ENCODE measurements around the gene XIRP1. TPM values are rescaled to one million over a fixed set of nuclear protein-coding genes. Genes with fewer than 3 reads are reported as not detected.

XIRP1 gene
- total and polyA plus RNA-seq, 2 donors from 2014 or later = 0.09 TPM; not detected in 1

DNA sequence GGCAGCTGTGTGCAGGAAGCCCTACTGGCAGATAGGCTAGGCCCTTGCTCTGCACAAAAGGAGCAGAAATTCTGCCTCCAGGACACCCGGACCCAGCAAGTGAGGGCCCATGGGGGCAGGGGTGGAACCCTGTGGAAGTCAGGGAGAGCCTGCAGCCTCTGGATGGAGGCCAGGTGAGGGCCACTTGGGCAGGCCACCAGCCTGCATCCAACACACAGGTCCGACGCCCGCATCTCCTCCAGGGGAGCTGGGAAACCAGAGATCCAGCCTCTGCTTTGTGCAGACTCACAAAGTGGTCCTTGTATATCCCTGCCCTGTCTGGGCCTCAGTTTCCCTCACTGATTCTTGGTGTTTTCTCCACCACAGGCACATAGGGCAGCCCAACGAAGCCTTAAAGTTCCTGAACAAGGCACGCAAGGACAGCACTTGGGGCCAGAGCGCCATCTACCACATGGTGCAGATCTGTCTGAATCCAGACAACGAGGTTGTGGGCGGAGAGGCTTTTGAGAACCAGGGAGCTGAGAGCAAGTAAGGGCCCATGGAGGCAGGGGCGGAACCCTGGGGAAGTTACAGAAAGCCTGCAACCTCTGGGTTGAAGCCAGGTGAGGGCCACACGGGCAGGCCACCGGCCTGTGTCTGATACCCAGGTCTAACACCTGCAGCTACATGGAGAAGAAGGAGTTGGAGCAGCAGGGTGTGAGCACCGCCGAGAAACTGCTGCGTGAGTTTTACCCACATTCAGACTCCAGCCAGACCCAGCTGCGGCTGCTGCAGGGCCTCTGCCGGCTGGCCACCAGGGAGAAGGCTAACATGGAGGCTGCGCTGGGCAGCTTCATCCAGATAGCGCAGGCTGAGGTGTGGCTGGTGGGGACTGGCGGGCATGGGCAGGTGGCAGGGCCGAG lies 55.6 kb downstream of the XIRP1 start:
- FAIRE-seq (no peak), DNase-seq (no peak)
- no peak overlapping the region for H3K9ac ChIP-seq (ENCODE audit: low read length in 3 of 3)
- intact Hi-C loops (cut with DNase I) = no loop called here
- H3K4me3 ChIP-seq (ENCODE audit: low read length in 3 of 3) = no peak overlapping the region
- H3K4me1 ChIP-seq (ENCODE audit: control insufficient read depth in 2 of 3, insufficient read depth in 2 of 3, low read depth in 1 of 3, low read length in 3 of 3) = peaks cover 0 to 20% (median 13%) of the 10 kb centered on the region in 3 donors
- H3K27me3 ChIP-seq (ENCODE audit: control insufficient read depth, insufficient read depth, low read length) = no peaks in the 10 kb centered on the region
- H3K36me3 ChIP-seq (ENCODE audit: control insufficient read depth in 2 of 3, insufficient read depth in 3 of 3, low read length in 3 of 3) = no peaks in the 10 kb centered on the region
- no peak for TF ChIP-seq CTCF (IDR thresholded peaks at IDR 0.05; ENCODE audit: borderline replicate concordance, extremely low read depth, insufficient read depth)
- H3K27ac ChIP-seq (ENCODE audit: low read depth in 2 of 2, low read length in 2 of 2) = no peak overlapping the region
- H3K9me3 ChIP-seq (ENCODE audit: control insufficient read depth in 2 of 3, insufficient read depth in 1 of 3, low read length in 3 of 3) = no peaks in the 10 kb centered on the region

GRCh38 chr3:39135170-39135805 lies 57.1 kb downstream of the XIRP1 start:
- peak in 2 of 5 donors; percentile 12 to 19 for DNase-seq
- intact Hi-C loops (cut with DNase I) = no loop called here
- no peak overlapping the region for H3K9ac ChIP-seq (ENCODE audit: low read length in 3 of 3)

DNA sequence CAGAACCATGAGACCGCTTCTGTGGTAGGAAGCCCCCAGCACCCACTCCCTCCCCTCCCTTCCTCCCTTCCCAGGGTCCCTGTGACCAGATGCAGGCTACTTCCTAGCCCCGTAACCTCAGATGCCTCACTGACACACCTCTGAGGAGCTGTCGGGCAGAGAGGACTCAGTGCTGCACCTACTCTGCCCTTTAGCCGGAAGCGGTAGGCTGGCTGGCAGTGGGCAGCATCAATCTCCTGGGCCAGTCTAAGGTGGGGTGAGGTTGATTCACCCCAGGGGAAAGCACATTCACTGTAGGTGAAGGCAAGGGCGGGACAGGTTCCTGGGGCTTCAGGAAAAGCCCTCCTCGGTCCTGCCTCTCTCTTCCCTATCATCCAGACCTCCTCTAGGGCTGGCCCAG lies 58.1 kb downstream of the XIRP1 start:
- DNase-seq (peak in 2 of 5 donors; percentile 12 to 33), FAIRE-seq (no peak)
- no peak for TF ChIP-seq CTCF (IDR thresholded peaks at IDR 0.05; ENCODE audit: borderline replicate concordance, extremely low read depth, insufficient read depth)
- intact Hi-C loops (cut with DNase I) = no loop called here
- no peaks in the 10 kb centered on the region for H3K9me3 ChIP-seq (ENCODE audit: control insufficient read depth in 2 of 3, insufficient read depth in 1 of 3, low read length in 3 of 3)
- H3K4me3 ChIP-seq (ENCODE audit: low read length in 3 of 3) = no peak overlapping the region
- H3K4me1 ChIP-seq (ENCODE audit: control insufficient read depth in 2 of 3, insufficient read depth in 2 of 3, low read depth in 1 of 3, low read length in 3 of 3) = peaks cover 0 to 9% (median 0%) of the 10 kb centered on the region in 3 donors
- no peak overlapping the region for H3K9ac ChIP-seq (ENCODE audit: low read length in 3 of 3)
- H3K27me3 ChIP-seq (ENCODE audit: control insufficient read depth, insufficient read depth, low read length) = no peaks in the 10 kb centered on the region
- no peak overlapping the region for H3K27ac ChIP-seq (ENCODE audit: low read depth in 2 of 2, low read length in 2 of 2)
- H3K36me3 ChIP-seq (ENCODE audit: control insufficient read depth in 2 of 3, insufficient read depth in 3 of 3, low read length in 3 of 3) = no peaks in the 10 kb centered on the region

More at GRCh38 chr3:39135170-39135805, 57.1 kb downstream of the XIRP1 start:
- FAIRE-seq = no peak
- Histone ChIP-seq H3K36me3 (ENCODE audit: control insufficient read depth in 2 of 3, insufficient read depth in 3 of 3, low read length in 3 of 3) (no peaks in the 10 kb centered on the region), H3K9me3 (ENCODE audit: control insufficient read depth in 2 of 3, insufficient read depth in 1 of 3, low read length in 3 of 3) (no peaks in the 10 kb centered on the region), H3K4me1 (ENCODE audit: control insufficient read depth in 2 of 3, insufficient read depth in 2 of 3, low read depth in 1 of 3, low read length in 3 of 3) (peaks cover 0 to 9% (median 3%) of the 10 kb centered on the region in 3 donors), H3K4me3 (ENCODE audit: low read length in 3 of 3) (no peak overlapping the region), H3K27me3 (ENCODE audit: control insufficient read depth, insufficient read depth, low read length) (no peaks in the 10 kb centered on the region), H3K27ac (ENCODE audit: low read depth in 2 of 2, low read length in 2 of 2) (no peak overlapping the region)
- TF ChIP-seq CTCF (IDR thresholded peaks at IDR 0.05; ENCODE audit: borderline replicate concordance, extremely low read depth, insufficient read depth) = no peak

Data from kidney (tissue), 14 donors.